H1 (cell line): Measurements from ENCODE around the gene KRT75. TPM values are rescaled to one million over a fixed set of nuclear protein-coding genes. Genes with fewer than 3 reads are reported as not detected.

Source experiments
- CBX8 ChIP-seq: fragments of 300-800, 300-1000 bp; sonication (generic); IDR thresholded peaks from 2 replicates; pipeline ENCODE4 v1.7.1; 2016; ENCODE audit warnings: low read depth, low read length, borderline replicate concordance
- CHD1 ChIP-seq: IDR thresholded peaks from 2 replicates; pipeline ENCODE4 v1.6.1; 2012; ENCODE audit warnings: low read depth, low read length, improper control_type of control experiment
- CHD2 ChIP-seq: IDR thresholded peaks from 2 replicates; pipeline ENCODE4 v1.6.1; 2012; ENCODE audit warnings: low read length, improper control_type of control experiment
- HDAC6 ChIP-seq: IDR thresholded peaks from one replicate; pipeline ENCODE4 v1.7.1; 2012; ENCODE audit warnings: low read depth, mild to moderate bottlenecking, inconsistent platforms, low read length, moderate library complexity
- KDM1A ChIP-seq: fragments of 200-600, 300-600 bp; sonication (generic); IDR thresholded peaks from 2 replicates; pipeline ENCODE4 v1.7.1; 2016; ENCODE audit warnings: mild to moderate bottlenecking, low read length, borderline replicate concordance
- RNF2 ChIP-seq: fragments of 200-900, 300-1000 bp; sonication (generic); IDR thresholded peaks from 2 replicates; pipeline ENCODE4 v1.7.1; 2016; ENCODE audit warnings: borderline replicate concordance, low read depth, mild to moderate bottlenecking, antibody characterized with exemption, low read length; ENCODE audit not compliant: poor library complexity, severe bottlenecking; ENCODE audit errors: missing control alignments
- polyA plus RNA-seq, 7 experiments: library from polyadenylated mRNA; depleted of rRNA in 3 of 7; stranded (reverse) in 5 of 7; unstranded in 2 of 7; fragments of >200 nt in 5 of 7; fragments of 200-250 nt in 2 of 7; gene quantifications; 1 replicate in 5 of 7; 2 replicates in 1 of 7; 4 replicates in 1 of 7; pipeline versions ENCODE4 v1.2.1 to v1.2.3, GENCODE V29; 2011 to 2013; ENCODE audit warnings: missing spikeins in 2 of 7, mixed read lengths in 2 of 7
- total RNA-seq: library from RNA; stranded (reverse); fragmentation: NEBNext Ultra II Directional; extraction: Animal tissue kit (Norgen Biotek cat#: 25700); gene quantifications from 2 replicates; pipeline ENCODE4 v1.2.1, GENCODE V29; 2021

Gene KRT75
- total and polyA plus RNA-seq, 2 of the 8 experiments (the other 6 are each of a cell fraction or from before 2014, with no cell fraction given): not detected

DNA sequence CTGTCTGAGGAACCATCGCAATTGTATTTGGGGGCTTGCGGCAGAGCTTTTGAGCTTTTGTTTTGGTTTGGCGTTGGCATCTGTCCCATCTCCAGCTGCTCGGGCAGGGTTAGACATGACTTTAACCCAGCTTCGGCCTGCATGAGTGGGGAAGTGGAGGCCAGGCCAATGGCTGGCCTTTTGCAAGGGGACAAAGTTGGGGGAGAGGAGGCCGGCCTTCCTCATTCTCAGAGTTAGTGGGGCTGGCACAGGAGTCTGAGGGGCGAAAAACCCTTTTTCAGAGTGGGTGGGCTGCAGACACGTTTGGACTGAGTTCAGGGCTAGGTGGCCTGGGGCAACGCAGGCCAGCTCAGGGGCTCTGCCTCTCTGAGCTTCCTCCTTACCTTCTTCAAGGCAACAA is 33.3 kb downstream of the KRT75 start (continued):
- TF ChIP-seq HDAC6 (no peak), RNF2 (no peak), CHD2 (no peak), CHD1 (no peak), KDM1A (no peak), CBX8 (no peak)
